WTC11 (cell line): ENCODE results near the gene SMOC2. TPM values are rescaled to one million over a fixed set of nuclear protein-coding genes. Genes with fewer than 3 reads are reported as not detected.

Experiments used
- ATAC-seq: fragments of 200-7000 bp; cut with Tn5 transposase; 2 replicates; pipeline ENCODE4 v1.10.0; 2021; ENCODE audit warnings: mild to moderate bottlenecking, moderate library complexity
- CTCF ChIA-PET: fragments of 300-600 bp; sonication (Branson Sonifier 250); formaldehyde crosslinking; loops from one replicate; lab custom pipeline; 2021; ENCODE audit warnings: antibody characterized with exemption; lab: Charles Lee
- POLR2A ChIA-PET: fragments of 350-600 bp; sonication (Branson Sonifier 250); formaldehyde crosslinking; loops from one replicate; lab custom pipeline; 2021; ENCODE audit warnings: antibody characterized with exemption; lab: Charles Lee
- DNase-seq: peaks from one replicate; pipeline ENCODE4 v3.0.0; 2021; ENCODE audit warnings: low spot score
- H3K27ac Mint-ChIP-seq: 2 replicates; pipeline ENCODE4 v1.8.0; 2021; ENCODE audit warnings: mixed read lengths
- H3K27me3 Mint-ChIP-seq: 2 replicates; pipeline ENCODE4 v1.8.0; 2021; ENCODE audit warnings: low read depth, mild to moderate bottlenecking, moderate library complexity, mixed read lengths
- H3K36me3 Mint-ChIP-seq: 2 replicates; pipeline ENCODE4 v1.8.0; 2021; ENCODE audit warnings: mixed read lengths
- H3K4me1 Mint-ChIP-seq: 2 replicates; pipeline ENCODE4 v1.8.0; 2022; ENCODE audit warnings: mixed read lengths
- H3K4me3 Mint-ChIP-seq: 2 replicates; pipeline ENCODE4 v1.8.0; 2021; ENCODE audit warnings: mild to moderate bottlenecking, moderate library complexity, mixed read lengths
- H3K9me3 Mint-ChIP-seq: 2 replicates; pipeline ENCODE4 v1.8.0; 2021; ENCODE audit warnings: mixed read lengths
- FOXK1 ChIP-seq: sonication (generic); formaldehyde crosslinking; IDR thresholded peaks from 2 replicates; pipeline ENCODE4 v1.8.0; 2022; ENCODE audit warnings: mild to moderate bottlenecking, moderate library complexity, missing genetic modification reagents
- GRHL2 ChIP-seq: fragments of 250-450 bp; sonication (Bioruptor Pico); IDR thresholded peaks from 2 replicates; pipeline ENCODE4 v1.8.0; 2022; ENCODE audit warnings: mild to moderate bottlenecking, moderate library complexity; ENCODE audit not compliant: insufficient replicate concordance, severe bottlenecking
- NFATC4 ChIP-seq: fragments of 250-450 bp; sonication (Bioruptor Pico); IDR thresholded peaks from 2 replicates; pipeline ENCODE4 v1.9.0; 2021; ENCODE audit warnings: mild to moderate bottlenecking
- PRRX2 ChIP-seq: fragments of 250-450 bp; sonication (Bioruptor Pico); IDR thresholded peaks from 2 replicates; pipeline ENCODE4 v1.8.0; 2021; ENCODE audit warnings: mild to moderate bottlenecking
- RELA ChIP-seq: sonication (generic); formaldehyde crosslinking; IDR thresholded peaks from 2 replicates; pipeline ENCODE4 v1.8.1; 2022; ENCODE audit warnings: missing genetic modification reagents, mild to moderate bottlenecking, borderline replicate concordance
- SP1 ChIP-seq: sonication (generic); formaldehyde crosslinking; conservative IDR thresholded peaks from 2 replicates; pipeline ENCODE4 v1.8.1; 2022; ENCODE audit warnings: missing genetic modification reagents
- ZNF121 ChIP-seq: sonication (generic); formaldehyde crosslinking; IDR thresholded peaks from 2 replicates; pipeline ENCODE4 v1.8.0; 2023; ENCODE audit warnings: missing genetic modification reagents
- ZNF138 ChIP-seq: sonication (generic); formaldehyde crosslinking; conservative IDR thresholded peaks from 2 replicates; pipeline ENCODE4 v1.8.1; 2022; ENCODE audit warnings: mild to moderate bottlenecking, moderate library complexity, missing genetic modification reagents
- ZNF396 ChIP-seq: fragments of 250-450 bp; sonication (Bioruptor Pico); IDR thresholded peaks from 2 replicates; pipeline ENCODE4 v1.8.0; 2021; ENCODE audit warnings: mild to moderate bottlenecking, moderate library complexity, borderline replicate concordance
- total RNA-seq: library from RNA; stranded (reverse); gene quantifications from 3 replicates; pipeline ENCODE4 v1.2.3, GENCODE V29; 2021
- TF ChIP-seq, protein P1 (sequence below): fragments of 250-450 bp; sonication (Bioruptor Pico); IDR thresholded peaks from 2 replicates; pipeline ENCODE4 v2.1.2; 2022; ENCODE audit warnings: mild to moderate bottlenecking, moderate library complexity
- TF ChIP-seq, protein P2 (sequence below): sonication (generic); formaldehyde crosslinking; IDR thresholded peaks from 2 replicates; pipeline ENCODE4 v1.8.1; 2023; ENCODE audit warnings: mild to moderate bottlenecking, missing genetic modification reagents
- TF ChIP-seq, protein P3 (sequence below): sonication (generic); formaldehyde crosslinking; IDR thresholded peaks from 2 replicates; pipeline ENCODE4 v1.8.0; 2022; ENCODE audit warnings: mild to moderate bottlenecking, missing genetic modification reagents
- TF ChIP-seq, protein P4 (sequence below): sonication (generic); formaldehyde crosslinking; conservative IDR thresholded peaks from 2 replicates; pipeline ENCODE4 v1.8.1; 2023; ENCODE audit warnings: mild to moderate bottlenecking, low read depth, missing genetic modification reagents, moderate library complexity
- TF ChIP-seq, protein P5 (sequence below): sonication (generic); formaldehyde crosslinking; IDR thresholded peaks from 2 replicates; pipeline ENCODE4 v1.8.1; 2023; ENCODE audit warnings: mild to moderate bottlenecking, missing genetic modification reagents, moderate library complexity
- TF ChIP-seq, protein P6 (sequence below): sonication (generic); formaldehyde crosslinking; IDR thresholded peaks from 2 replicates; pipeline ENCODE4 v1.8.1; 2022; ENCODE audit warnings: low read depth, mild to moderate bottlenecking, moderate library complexity, missing genetic modification reagents, borderline replicate concordance
- TF ChIP-seq, protein P7 (sequence below): sonication (generic); formaldehyde crosslinking; IDR thresholded peaks from 2 replicates; pipeline ENCODE4 v1.8.1; 2023; ENCODE audit warnings: mild to moderate bottlenecking, missing genetic modification reagents, moderate library complexity
- TF ChIP-seq, protein P8 (sequence below): sonication (generic); formaldehyde crosslinking; IDR thresholded peaks from 2 replicates; pipeline ENCODE4 v1.8.0; 2022; ENCODE audit warnings: mild to moderate bottlenecking, missing genetic modification reagents

The SMOC2 gene
- total RNA-seq, 1 experiment from 2014 or later = 3.9 TPM

DNA sequence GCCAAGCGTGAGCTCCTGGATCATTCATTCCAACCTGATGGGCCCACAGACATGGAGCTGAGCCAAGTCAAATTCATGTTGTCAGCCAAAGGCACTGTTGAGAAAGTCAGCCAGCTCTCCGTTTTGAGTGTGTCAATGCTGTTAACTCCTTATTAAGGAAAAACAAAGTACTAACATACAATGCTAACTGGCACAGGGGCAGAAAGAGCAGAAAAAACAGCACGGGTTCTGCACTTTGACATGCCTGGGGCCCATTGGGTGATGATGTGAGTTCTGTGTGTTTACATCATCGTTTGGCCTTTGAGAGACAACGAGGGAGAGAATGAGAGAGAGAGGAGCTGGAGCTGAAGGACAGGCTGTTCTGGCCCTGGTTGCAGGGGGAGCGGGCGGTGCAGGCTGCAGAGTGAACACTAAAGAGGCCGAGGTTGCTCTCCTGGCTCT lies 85.9 kb downstream of the SMOC2 start (continued):
- TF ChIP-seq, protein P1, sequence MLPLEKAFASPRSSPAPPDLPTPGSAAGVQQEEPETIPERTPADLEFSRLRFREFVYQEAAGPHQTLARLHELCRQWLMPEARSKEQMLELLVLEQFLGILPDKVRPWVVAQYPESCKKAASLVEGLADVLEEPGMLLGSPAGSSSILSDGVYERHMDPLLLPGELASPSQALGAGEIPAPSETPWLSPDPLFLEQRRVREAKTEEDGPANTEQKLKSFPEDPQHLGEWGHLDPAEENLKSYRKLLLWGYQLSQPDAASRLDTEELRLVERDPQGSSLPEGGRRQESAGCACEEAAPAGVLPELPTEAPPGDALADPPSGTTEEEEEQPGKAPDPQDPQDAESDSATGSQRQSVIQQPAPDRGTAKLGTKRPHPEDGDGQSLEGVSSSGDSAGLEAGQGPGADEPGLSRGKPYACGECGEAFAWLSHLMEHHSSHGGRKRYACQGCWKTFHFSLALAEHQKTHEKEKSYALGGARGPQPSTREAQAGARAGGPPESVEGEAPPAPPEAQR (CRISPR knock-in tag) = no peak
- TF ChIP-seq, protein P2, sequence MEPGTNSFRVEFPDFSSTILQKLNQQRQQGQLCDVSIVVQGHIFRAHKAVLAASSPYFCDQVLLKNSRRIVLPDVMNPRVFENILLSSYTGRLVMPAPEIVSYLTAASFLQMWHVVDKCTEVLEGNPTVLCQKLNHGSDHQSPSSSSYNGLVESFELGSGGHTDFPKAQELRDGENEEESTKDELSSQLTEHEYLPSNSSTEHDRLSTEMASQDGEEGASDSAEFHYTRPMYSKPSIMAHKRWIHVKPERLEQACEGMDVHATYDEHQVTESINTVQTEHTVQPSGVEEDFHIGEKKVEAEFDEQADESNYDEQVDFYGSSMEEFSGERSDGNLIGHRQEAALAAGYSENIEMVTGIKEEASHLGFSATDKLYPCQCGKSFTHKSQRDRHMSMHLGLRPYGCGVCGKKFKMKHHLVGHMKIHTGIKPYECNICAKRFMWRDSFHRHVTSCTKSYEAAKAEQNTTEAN (CRISPR knock-in tag) = no peak
- no peak for TF ChIP-seq RELA (CRISPR knock-in tag)
- TF ChIP-seq, protein P3, sequence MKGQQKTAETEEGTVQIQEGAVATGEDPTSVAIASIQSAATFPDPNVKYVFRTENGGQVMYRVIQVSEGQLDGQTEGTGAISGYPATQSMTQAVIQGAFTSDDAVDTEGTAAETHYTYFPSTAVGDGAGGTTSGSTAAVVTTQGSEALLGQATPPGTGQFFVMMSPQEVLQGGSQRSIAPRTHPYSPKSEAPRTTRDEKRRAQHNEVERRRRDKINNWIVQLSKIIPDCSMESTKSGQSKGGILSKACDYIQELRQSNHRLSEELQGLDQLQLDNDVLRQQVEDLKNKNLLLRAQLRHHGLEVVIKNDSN (CRISPR knock-in tag) = no peak
- TF ChIP-seq SP1 (CRISPR knock-in tag) = no peak
- TF ChIP-seq PRRX2 = no peak
- TF ChIP-seq, protein P4, sequence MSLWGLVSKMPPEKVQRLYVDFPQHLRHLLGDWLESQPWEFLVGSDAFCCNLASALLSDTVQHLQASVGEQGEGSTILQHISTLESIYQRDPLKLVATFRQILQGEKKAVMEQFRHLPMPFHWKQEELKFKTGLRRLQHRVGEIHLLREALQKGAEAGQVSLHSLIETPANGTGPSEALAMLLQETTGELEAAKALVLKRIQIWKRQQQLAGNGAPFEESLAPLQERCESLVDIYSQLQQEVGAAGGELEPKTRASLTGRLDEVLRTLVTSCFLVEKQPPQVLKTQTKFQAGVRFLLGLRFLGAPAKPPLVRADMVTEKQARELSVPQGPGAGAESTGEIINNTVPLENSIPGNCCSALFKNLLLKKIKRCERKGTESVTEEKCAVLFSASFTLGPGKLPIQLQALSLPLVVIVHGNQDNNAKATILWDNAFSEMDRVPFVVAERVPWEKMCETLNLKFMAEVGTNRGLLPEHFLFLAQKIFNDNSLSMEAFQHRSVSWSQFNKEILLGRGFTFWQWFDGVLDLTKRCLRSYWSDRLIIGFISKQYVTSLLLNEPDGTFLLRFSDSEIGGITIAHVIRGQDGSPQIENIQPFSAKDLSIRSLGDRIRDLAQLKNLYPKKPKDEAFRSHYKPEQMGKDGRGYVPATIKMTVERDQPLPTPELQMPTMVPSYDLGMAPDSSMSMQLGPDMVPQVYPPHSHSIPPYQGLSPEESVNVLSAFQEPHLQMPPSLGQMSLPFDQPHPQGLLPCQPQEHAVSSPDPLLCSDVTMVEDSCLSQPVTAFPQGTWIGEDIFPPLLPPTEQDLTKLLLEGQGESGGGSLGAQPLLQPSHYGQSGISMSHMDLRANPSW = no peak
- no peak for TF ChIP-seq FOXK1 (CRISPR knock-in tag)
- TF ChIP-seq, protein P5, sequence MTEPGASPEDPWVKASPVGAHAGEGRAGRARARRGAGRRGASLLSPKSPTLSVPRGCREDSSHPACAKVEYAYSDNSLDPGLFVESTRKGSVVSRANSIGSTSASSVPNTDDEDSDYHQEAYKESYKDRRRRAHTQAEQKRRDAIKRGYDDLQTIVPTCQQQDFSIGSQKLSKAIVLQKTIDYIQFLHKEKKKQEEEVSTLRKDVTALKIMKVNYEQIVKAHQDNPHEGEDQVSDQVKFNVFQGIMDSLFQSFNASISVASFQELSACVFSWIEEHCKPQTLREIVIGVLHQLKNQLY (CRISPR knock-in tag) = no peak

DNA sequence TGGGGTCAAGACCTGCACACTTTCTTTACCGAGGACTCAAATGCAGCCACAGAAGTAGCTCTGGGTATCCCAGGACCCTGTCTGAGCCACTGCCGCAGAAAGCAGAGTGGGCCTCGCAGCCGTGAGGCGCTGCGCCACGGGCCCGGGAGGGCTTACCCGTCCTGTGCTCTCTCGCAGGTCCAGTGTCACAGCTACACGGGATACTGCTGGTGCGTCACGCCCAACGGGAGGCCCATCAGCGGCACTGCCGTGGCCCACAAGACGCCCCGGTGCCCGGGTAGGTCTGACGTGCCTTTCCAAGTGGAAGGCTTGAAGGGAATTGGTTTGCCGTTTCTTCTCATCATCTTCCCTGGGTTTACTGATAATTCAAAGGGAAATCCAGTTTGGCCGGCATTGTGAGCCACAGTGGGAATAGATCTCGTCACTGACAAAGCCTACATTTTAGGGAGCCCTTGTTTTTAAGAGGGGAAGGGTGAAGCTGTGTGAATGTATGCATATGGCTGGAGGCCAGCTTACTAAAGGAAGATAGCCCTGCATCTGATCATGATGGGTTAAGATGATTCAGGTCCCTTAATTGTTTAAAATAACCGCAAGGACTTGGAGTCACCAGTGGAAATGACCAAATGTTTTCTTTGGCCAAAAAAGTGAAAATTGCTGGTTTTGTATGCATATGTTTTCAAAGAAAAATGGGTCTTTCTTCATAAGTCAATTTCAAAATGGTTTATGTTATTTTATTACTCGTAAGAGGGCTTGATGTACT lies 86.6 kb downstream of the SMOC2 start:
- ChIA-PET CTCF (no interaction called here), POLR2A (no interaction called here)
- peaks cover 12% of the 10 kb centered on the region for H3K4me1 Mint-ChIP-seq
- H3K27ac Mint-ChIP-seq = no peak overlapping the region
- no peak overlapping the region for H3K4me3 Mint-ChIP-seq
- TF ChIP-seq NFATC4 (CRISPR knock-in tag) = no peak
- TF ChIP-seq, protein P6, sequence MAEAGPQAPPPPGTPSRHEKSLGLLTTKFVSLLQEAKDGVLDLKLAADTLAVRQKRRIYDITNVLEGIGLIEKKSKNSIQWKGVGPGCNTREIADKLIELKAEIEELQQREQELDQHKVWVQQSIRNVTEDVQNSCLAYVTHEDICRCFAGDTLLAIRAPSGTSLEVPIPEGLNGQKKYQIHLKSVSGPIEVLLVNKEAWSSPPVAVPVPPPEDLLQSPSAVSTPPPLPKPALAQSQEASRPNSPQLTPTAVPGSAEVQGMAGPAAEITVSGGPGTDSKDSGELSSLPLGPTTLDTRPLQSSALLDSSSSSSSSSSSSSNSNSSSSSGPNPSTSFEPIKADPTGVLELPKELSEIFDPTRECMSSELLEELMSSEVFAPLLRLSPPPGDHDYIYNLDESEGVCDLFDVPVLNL = no peak
- TF ChIP-seq, protein P7, sequence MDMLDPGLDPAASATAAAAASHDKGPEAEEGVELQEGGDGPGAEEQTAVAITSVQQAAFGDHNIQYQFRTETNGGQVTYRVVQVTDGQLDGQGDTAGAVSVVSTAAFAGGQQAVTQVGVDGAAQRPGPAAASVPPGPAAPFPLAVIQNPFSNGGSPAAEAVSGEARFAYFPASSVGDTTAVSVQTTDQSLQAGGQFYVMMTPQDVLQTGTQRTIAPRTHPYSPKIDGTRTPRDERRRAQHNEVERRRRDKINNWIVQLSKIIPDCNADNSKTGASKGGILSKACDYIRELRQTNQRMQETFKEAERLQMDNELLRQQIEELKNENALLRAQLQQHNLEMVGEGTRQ = no peak
- TF ChIP-seq, protein P5 (CRISPR knock-in tag) = no peak
- no peak for TF ChIP-seq ZNF138 (CRISPR knock-in tag)
- TF ChIP-seq, protein P8, sequence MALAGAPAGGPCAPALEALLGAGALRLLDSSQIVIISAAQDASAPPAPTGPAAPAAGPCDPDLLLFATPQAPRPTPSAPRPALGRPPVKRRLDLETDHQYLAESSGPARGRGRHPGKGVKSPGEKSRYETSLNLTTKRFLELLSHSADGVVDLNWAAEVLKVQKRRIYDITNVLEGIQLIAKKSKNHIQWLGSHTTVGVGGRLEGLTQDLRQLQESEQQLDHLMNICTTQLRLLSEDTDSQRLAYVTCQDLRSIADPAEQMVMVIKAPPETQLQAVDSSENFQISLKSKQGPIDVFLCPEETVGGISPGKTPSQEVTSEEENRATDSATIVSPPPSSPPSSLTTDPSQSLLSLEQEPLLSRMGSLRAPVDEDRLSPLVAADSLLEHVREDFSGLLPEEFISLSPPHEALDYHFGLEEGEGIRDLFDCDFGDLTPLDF = no peak
- TF ChIP-seq ZNF396 = no peak
- no peak for TF ChIP-seq ZNF121 (CRISPR knock-in tag)
- TF ChIP-seq GRHL2 (CRISPR knock-in tag) = no peak
- peaks cover 2% of the 10 kb centered on the region for H3K9me3 Mint-ChIP-seq
- H3K36me3 Mint-ChIP-seq = no peaks in the 10 kb centered on the region
- ATAC-seq (no peak), DNase-seq (no peak)
- peaks cover 4% of the 10 kb centered on the region for H3K27me3 Mint-ChIP-seq
